Esophagus (tissue), 2 donors: Measurements from ENCODE around the gene VWA3B. TPM values are rescaled to one million over a fixed set of nuclear protein-coding genes. Genes with fewer than 3 reads are reported as not detected.
"Not testable (repeated sequence)": the region's sequence is repeated elsewhere in the genome, so short reads cannot be mapped to it uniquely, and the experiment has no call there.

Experiments
- H3K27ac ChIP-seq, 2 donors: one replicate each; pipeline ENCODE4 v1.5.1; 2013; ENCODE audit warnings: low read depth in 2 of 2, mild to moderate bottlenecking in 2 of 2, inconsistent platforms in 1 of 2, low read length in 1 of 2, moderate library complexity in 1 of 2
- H3K27me3 ChIP-seq, 2 donors: one replicate each; pipeline ENCODE4 v1.6.1; 2013; ENCODE audit warnings: low read length in 2 of 2, control low read depth in 1 of 2, mild to moderate bottlenecking in 1 of 2; ENCODE audit not compliant: insufficient read depth in 2 of 2, control insufficient read depth in 1 of 2
- H3K36me3 ChIP-seq, 2 donors: one replicate each; pipeline ENCODE4 v1.6.1; 2013; ENCODE audit warnings: low read length in 1 of 2; ENCODE audit not compliant: control insufficient read depth in 2 of 2, insufficient read depth in 2 of 2
- H3K4me1 ChIP-seq, 2 donors: one replicate each; pipeline ENCODE4 v1.6.1; 2013; ENCODE audit warnings: low read length in 1 of 2; ENCODE audit not compliant: control insufficient read depth in 2 of 2, insufficient read depth in 2 of 2
- H3K4me3 ChIP-seq, 2 donors: one replicate each; pipeline ENCODE4 v1.5.1; 2013; ENCODE audit warnings: low read length in 2 of 2, mild to moderate bottlenecking in 2 of 2, low read depth in 1 of 2, moderate library complexity in 1 of 2
- H3K9me3 ChIP-seq, 2 donors: one replicate each; pipeline ENCODE4 v1.6.1; 2013; ENCODE audit warnings: mild to moderate bottlenecking in 2 of 2, low read depth in 1 of 2, low read length in 1 of 2, moderate library complexity in 1 of 2; ENCODE audit not compliant: control insufficient read depth in 2 of 2, insufficient read depth in 1 of 2
- WGBS, 2 donors: extraction: QIAGEN DNeasy Blood & Tissue Kit; methylation state at CpG; one replicate each; pipeline ENCODE4 v1.1.7; 2013; 5-methylcytosine and 5-hydroxymethylcytosine counted together
- polyA plus RNA-seq, 2 donors: library from polyadenylated mRNA; stranded (reverse); fragments of 200-250 nt; gene quantifications; one replicate each; pipeline ENCODE4 v1.2.3, GENCODE V29; 2013
- donor health status: healthy with polysubstance abuse.
- donor health status: Bipolar disorder and iron deficiency.

VWA3B gene
- polyA plus RNA-seq, 2 donors: 0.01 to 0.02 TPM

GRCh38 chr2:98126061-98126460 lies 39.1 kb downstream of the VWA3B start:
- Histone ChIP-seq H3K4me3 (no peak overlapping the region), H3K36me3 (no peaks in the 10 kb centered on the region), H3K27me3 (peaks cover 0 to 4% of the 10 kb centered on the region in 2 donors), H3K27ac (no peak overlapping the region), H3K9me3 (no peaks in the 10 kb centered on the region), H3K4me1 (no peaks in the 10 kb centered on the region)
- WGBS, 2 donors: 71 to 75% methylated on average over 5 of the region's 5 CpGs

- no peaks in the 10 kb centered on the region for H3K36me3 ChIP-seq
- WGBS, 2 donors: 49 to 62% methylated on average over 14 of the region's 15 CpGs
- no peaks in the 10 kb centered on the region for H3K4me1 ChIP-seq
- H3K4me3 ChIP-seq: no peak overlapping the region
- peaks cover 0 to 4% of the 10 kb centered on the region in 2 donors for H3K27me3 ChIP-seq
- H3K9me3 ChIP-seq: no peaks in the 10 kb centered on the region
- H3K27ac ChIP-seq: no peak overlapping the region
Observed at GRCh38 chr2:98127229-98127989, 40.4 kb downstream of the VWA3B start.

GRCh38 chr2:98128556-98129109 lies 41.7 kb downstream of the VWA3B start:
- H3K9me3 ChIP-seq: no peaks in the 10 kb centered on the region
- no peak overlapping the region for H3K4me3 ChIP-seq
- no peaks in the 10 kb centered on the region for H3K4me1 ChIP-seq
- peaks cover 0 to 4% of the 10 kb centered on the region in 2 donors for H3K27me3 ChIP-seq
- H3K36me3 ChIP-seq: no peaks in the 10 kb centered on the region
- no peak overlapping the region for H3K27ac ChIP-seq
- 86 to 89% methylated on average over 7 of the region's 7 CpGs for WGBS, 2 donors

- H3K27ac ChIP-seq, H3K4me1 ChIP-seq, H3K9me3 ChIP-seq, H3K4me3 ChIP-seq, H3K36me3 ChIP-seq, H3K27me3 ChIP-seq: not testable (repeated sequence)
- 54 to 68% methylated on average over 5 of the region's 5 CpGs for WGBS, 2 donors
Observed at GRCh38 chr2:98130073-98130472, 43.1 kb downstream of the VWA3B start.

- Histone ChIP-seq H3K4me1 (no peaks in the 10 kb centered on the region), H3K36me3 (no peaks in the 10 kb centered on the region), H3K27me3 (no peaks in the 10 kb centered on the region), H3K9me3 (no peaks in the 10 kb centered on the region), H3K4me3 (no peak overlapping the region), H3K27ac (no peak overlapping the region)
- WGBS, 2 donors: 61 to 63% methylated on average over 12 of the region's 12 CpGs
Observed at GRCh38 chr2:98134172-98135005, 47.4 kb downstream of the VWA3B start.

- no peak overlapping the region for H3K4me3 ChIP-seq
- H3K36me3 ChIP-seq: no peaks in the 10 kb centered on the region
- H3K27ac ChIP-seq: no peak overlapping the region
- peaks cover 0 to 2% of the 10 kb centered on the region in 2 donors for H3K4me1 ChIP-seq
- no peaks in the 10 kb centered on the region for H3K9me3 ChIP-seq
- no peaks in the 10 kb centered on the region for H3K27me3 ChIP-seq
Observed at GRCh38 chr2:98137196-98137595, 50.2 kb downstream of the VWA3B start.

- not testable (repeated sequence) for H3K4me1 ChIP-seq, H3K9me3 ChIP-seq, H3K27me3 ChIP-seq, H3K27ac ChIP-seq, H3K4me3 ChIP-seq, H3K36me3 ChIP-seq
- 97 to 98% methylated on average over 22 to 28 of the region's 28 CpGs for WGBS, 2 donors
Observed at GRCh38 chr2:98138978-98139377, 52.0 kb downstream of the VWA3B start.

GRCh38 chr2:98140210-98140609 lies 53.2 kb downstream of the VWA3B start:
- Histone ChIP-seq H3K9me3 (no peaks in the 10 kb centered on the region), H3K27ac (no peak overlapping the region), H3K4me3 (no peak overlapping the region), H3K36me3 (no peaks in the 10 kb centered on the region), H3K27me3 (no peaks in the 10 kb centered on the region), H3K4me1 (peaks cover 0 to 2% of the 10 kb centered on the region in 2 donors)
- WGBS, 2 donors: 50 to 64% methylated on average over 5 of the region's 5 CpGs

- peaks cover 0 to 2% of the 10 kb centered on the region in 2 donors for H3K4me1 ChIP-seq
- no peaks in the 10 kb centered on the region for H3K27me3 ChIP-seq
- H3K9me3 ChIP-seq: no peaks in the 10 kb centered on the region
- H3K36me3 ChIP-seq: no peaks in the 10 kb centered on the region
- no peak overlapping the region for H3K27ac ChIP-seq
- H3K4me3 ChIP-seq: no peak overlapping the region
- 67 to 78% methylated on average over 6 of the region's 6 CpGs for WGBS, 2 donors
Observed at GRCh38 chr2:98142106-98142791, 55.3 kb downstream of the VWA3B start.
